Esophagus squamous epithelium (tissue), 4 donors: Measurements from ENCODE around the gene LARP1B.

Experiments
- POLR2A ChIP-seq, 4 donors: fragments of 450-650 bp; IDR thresholded peaks; one replicate each; pipeline ENCODE4 v1.6.1; 2017; ENCODE audit warnings: antibody characterized with exemption in 4 of 4, mild to moderate bottlenecking in 4 of 4, moderate library complexity in 3 of 4
- TF ChIP-seq, protein P1 (sequence below), 6 experiments: fragments of 450-650 bp in 4 of 6; fragments of 200-600 bp in 2 of 6; sonication (generic) in 2 of 6; IDR thresholded peaks; one replicate each; pipeline ENCODE4 v1.5.1; 2016 to 2019; ENCODE audit warnings: antibody characterized with exemption in 6 of 6, mild to moderate bottlenecking in 4 of 6, moderate library complexity in 4 of 6

DNA sequence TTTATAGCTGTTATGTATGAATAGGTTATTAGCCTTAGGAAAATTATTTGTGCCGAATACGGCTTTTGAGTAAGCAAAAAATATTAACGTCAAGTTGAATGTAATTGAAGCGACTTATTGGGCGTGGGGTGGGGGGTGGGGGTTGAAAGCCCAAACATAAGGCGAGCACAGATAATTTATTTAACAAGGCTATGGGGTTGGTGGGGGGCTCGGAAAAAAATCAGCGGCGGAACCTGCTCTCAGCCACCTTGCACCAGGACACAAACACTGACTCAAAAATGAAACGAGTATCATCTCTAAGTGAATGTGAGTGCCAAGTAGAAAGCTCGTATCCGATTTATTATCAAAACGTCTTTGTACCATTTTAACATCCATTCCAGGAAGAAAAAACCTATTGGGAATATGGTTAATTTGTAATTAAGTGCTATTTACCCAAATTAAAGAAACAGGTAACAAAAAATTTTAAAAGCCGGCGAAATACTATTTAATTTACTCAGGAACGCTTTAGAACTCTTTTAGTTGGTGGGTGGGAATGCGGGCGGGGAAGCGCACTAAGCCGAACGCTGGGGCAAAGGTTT is 902 bp upstream of the LARP1B start:
- TF ChIP-seq, protein P1, sequence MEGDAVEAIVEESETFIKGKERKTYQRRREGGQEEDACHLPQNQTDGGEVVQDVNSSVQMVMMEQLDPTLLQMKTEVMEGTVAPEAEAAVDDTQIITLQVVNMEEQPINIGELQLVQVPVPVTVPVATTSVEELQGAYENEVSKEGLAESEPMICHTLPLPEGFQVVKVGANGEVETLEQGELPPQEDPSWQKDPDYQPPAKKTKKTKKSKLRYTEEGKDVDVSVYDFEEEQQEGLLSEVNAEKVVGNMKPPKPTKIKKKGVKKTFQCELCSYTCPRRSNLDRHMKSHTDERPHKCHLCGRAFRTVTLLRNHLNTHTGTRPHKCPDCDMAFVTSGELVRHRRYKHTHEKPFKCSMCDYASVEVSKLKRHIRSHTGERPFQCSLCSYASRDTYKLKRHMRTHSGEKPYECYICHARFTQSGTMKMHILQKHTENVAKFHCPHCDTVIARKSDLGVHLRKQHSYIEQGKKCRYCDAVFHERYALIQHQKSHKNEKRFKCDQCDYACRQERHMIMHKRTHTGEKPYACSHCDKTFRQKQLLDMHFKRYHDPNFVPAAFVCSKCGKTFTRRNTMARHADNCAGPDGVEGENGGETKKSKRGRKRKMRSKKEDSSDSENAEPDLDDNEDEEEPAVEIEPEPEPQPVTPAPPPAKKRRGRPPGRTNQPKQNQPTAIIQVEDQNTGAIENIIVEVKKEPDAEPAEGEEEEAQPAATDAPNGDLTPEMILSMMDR (IDR thresholded peaks at IDR 0.05): no peak
- no peak for TF ChIP-seq POLR2A (IDR thresholded peaks at IDR 0.05)
